Activated CD4-positive, alpha-beta T cell treated with anti-CD3 and anti-CD28 coated beads, Interleukin-2, amount 10 ng/mL, durations not matched to agents 7 days and 5 days (primary cell): ENCODE results near the gene ABR. TPM values are rescaled to one million over a fixed set of nuclear protein-coding genes. Genes with fewer than 3 reads are reported as not detected.

Source experiments
- CTCF ChIA-PET: fragments of 350-600 bp; sonication (Branson Sonifier 250); formaldehyde crosslinking; loops from one replicate; lab custom pipeline; 2021; ENCODE audit warnings: antibody characterized with exemption; lab: Charles Lee
- POLR2A ChIA-PET: fragments of 350-600 bp; sonication (Branson Sonifier 250); formaldehyde crosslinking; loops from one replicate; lab custom pipeline; 2021; ENCODE audit warnings: antibody characterized with exemption; lab: Charles Lee
- DNase-seq: peaks from one replicate; pipeline ENCODE4 v3.0.0-alpha.2; 2020
- H3K27ac Mint-ChIP-seq: one replicate; pipeline ENCODE4 v1.8.0; 2021; ENCODE audit warnings: mild to moderate bottlenecking, moderate library complexity, mixed read lengths
- H3K27me3 Mint-ChIP-seq: one replicate; pipeline ENCODE4 v1.8.0; 2021; ENCODE audit warnings: mixed read lengths
- H3K36me3 Mint-ChIP-seq: one replicate; pipeline ENCODE4 v1.8.0; 2021; ENCODE audit warnings: low read depth, mixed read lengths
- H3K4me1 Mint-ChIP-seq: one replicate; pipeline ENCODE4 v1.8.0; 2021; ENCODE audit warnings: mixed read lengths
- H3K4me3 Mint-ChIP-seq: one replicate; pipeline ENCODE4 v1.8.0; 2021; ENCODE audit warnings: mild to moderate bottlenecking, moderate library complexity, mixed read lengths
- H3K9me3 Mint-ChIP-seq: one replicate; pipeline ENCODE4 v1.8.0; 2021; ENCODE audit warnings: mixed read lengths
- total RNA-seq, 2 experiments: library from RNA; stranded (reverse); gene quantifications; one replicate each; pipeline ENCODE4 v1.2.3, GENCODE V29; 2021

The ABR gene
- total RNA-seq, 2 experiments from 2014 or later, result 145 to 163 TPM

DNA sequence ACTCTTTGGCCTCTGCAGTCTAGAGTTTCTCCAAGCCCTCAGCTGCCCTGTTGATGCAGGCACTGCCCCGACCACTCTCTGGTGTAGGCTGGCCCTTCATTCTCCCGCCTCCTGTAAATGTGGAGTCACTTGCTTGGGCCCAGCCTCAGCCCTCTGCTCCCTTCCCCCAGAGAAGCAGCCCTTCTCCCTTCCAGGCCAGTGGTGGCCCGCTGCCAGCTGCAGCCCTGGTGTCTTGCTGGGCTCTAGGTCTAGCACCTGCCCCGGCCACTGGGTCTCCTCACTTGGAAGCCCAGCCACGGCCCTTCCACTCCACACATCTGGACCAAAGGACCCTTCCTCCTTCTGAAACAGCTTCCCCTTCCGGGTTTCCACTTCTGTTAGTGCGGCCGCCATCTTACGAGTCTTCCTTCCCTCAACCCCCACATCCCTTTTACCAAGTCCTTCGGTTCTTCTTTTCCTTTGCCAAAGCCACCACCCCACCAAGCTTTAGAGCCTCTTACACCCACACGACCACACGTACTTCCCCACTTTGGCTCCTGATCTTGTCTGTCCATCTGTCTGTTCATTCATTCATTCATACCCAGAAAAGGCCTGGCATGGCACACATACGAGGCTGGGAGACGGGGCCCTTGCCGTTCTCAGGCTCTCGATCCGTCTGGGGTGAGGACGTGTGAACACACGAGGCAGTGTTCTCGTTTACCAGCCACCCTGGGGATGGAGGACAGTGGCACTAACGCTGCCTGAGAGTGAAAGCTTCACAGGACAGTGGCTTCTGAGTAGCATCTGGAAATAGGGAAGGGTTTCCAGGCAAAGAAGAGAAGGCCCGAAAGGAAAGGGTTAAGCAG is 68.0 kb downstream of the ABR start:
- Mint-ChIP-seq H3K36me3 (peaks cover 6% of the 10 kb centered on the region), H3K27ac (peak overlapping the region; percentile 80), H3K4me3 (peak overlapping the region; percentile 31), H3K9me3 (no peaks in the 10 kb centered on the region), H3K4me1 (peaks cover 60% of the 10 kb centered on the region), H3K27me3 (no peaks in the 10 kb centered on the region)
- no peak for DNase-seq
- ChIA-PET POLR2A (no interaction called here), CTCF (interaction anchor here (2.4 kb wide), 1 partner anchor 10 kb away, joined by 8 read pairs; no protein-coding TSS in a partner anchor)

DNA sequence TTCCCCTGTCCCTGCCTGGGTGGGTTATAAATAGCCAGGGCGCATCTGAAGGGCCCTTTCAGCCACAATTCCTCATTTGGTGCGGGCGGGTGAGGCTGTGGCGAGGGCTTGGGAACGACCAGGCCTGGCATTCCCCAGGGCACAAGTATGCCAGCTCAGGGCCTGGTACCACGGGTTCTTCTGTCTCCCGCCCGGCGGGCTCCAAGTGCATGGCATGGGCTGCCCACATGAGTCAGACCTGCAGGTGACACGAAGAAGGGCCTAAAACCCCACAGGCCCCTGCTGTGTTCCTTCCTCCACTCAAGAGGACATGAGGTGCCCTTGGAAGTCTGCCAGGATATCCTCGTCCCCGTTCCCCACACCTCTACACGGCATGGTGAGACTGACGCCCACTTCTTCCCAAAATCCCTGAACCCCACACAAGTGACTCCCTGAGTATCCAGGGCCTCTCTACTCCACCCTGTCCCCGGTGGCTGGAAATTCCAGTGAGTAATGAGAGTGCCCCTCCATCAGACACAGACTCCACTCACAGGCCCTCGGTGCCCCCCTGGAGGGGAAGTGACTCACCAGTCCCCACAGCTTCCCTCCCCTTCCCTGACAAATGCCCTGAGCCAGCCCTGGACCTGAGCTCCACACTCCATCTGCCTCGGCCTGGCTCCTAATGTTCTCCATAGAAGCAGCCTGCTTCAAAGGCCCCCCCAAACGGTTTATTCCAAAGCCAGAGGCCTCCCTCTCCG is 68.8 kb downstream of the ABR start:
- ChIA-PET POLR2A (no interaction called here), CTCF (interaction anchor here (1.1 to 2.4 kb wide), 2 partner anchors 9 to 11 kb away, joined by 3 to 8 read pairs; no protein-coding TSS in a partner anchor)
- Mint-ChIP-seq H3K9me3 (no peaks in the 10 kb centered on the region), H3K4me1 (peaks cover 63% of the 10 kb centered on the region), H3K4me3 (peak overlapping the region; percentile 31), H3K27ac (peak overlapping the region; percentile 66), H3K36me3 (peaks cover 12% of the 10 kb centered on the region), H3K27me3 (no peaks in the 10 kb centered on the region)
- no peak for DNase-seq

DNA sequence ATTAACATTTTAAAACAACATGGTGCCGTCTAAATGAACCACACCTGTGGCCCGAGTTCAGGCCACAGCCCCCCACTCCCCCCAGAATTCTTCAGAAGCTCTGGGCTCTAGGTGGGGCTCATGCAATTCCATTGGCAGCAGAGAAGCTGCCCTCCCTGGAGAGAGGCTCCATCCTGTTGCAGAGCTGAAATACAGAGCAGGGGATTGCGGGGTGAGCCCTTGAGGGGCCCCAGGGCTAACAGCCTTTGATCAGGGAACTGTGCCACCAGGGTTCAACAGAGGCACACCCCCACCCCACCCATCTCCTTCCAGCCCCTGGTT is 69.3 kb downstream of the ABR start:
- H3K4me1 Mint-ChIP-seq, result peaks cover 66% of the 10 kb centered on the region
- POLR2A ChIA-PET, result interaction anchor here (0.5 kb wide), 1 partner anchor 291 kb away, joined by 3 read pairs; no protein-coding TSS in a partner anchor

DNA sequence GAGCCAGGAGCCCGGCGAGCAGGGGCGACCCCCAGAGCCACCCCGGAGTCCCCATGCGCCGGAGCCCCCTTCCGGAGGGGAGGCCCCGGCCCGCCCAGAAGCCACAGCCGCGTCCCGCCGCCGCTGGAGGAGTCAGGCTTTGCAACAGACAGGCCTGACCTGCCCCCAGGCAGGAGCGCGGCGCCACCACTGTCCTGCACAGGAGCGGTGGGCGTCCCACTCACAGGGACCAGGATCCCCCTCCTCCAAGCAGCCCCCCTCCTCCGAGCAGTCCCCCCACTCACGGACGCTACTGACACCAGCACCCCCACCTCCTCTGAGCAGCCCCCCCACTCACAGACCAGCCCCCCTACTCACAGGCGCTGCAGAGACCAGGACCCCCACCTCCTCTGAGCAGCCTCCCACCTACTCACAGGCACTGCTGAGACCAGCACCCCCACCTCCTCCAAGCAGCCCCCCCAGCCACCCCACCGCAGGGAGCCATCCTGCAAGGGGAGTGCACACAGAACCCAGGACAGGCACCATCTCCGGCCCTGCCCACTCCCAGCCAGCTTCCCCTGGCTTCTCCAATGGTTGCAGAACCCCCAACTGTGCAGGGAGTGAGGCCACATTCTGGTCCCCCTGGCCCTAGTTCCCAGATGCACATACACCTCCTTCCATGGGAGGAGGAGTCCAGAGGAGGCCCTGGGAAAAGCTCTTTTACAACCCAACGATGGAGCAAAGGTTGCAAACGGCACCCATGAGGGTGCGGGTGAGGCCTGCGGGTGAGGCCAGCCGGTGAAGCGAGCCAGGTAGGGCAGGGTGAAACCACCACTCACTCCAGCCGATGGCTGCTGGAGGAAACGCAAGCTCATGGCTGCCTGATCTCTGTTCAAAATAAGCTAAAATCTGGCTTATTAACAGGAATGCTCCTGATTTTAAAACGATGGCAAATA is 69.9 kb downstream of the ABR start:
- H3K4me3 Mint-ChIP-seq, result peak overlapping the region; percentile 74
- H3K4me1 Mint-ChIP-seq, result peaks cover 60% of the 10 kb centered on the region
- CTCF ChIA-PET, result interaction anchor here (1.1 kb wide), 1 partner anchor 10 kb away, joined by 3 read pairs; no protein-coding TSS in a partner anchor
- no peaks in the 10 kb centered on the region for H3K27me3 Mint-ChIP-seq
- H3K27ac Mint-ChIP-seq, result peak overlapping the region; percentile 88
- no peaks in the 10 kb centered on the region for H3K9me3 Mint-ChIP-seq
- POLR2A ChIA-PET, result interaction anchor here (0.5 kb wide), 1 partner anchor 291 kb away, joined by 3 read pairs; no protein-coding TSS in a partner anchor
- H3K36me3 Mint-ChIP-seq, result peaks cover 16% of the 10 kb centered on the region
- DNase-seq, result no peak

More for the DNA sequence above, 69.3 kb downstream of the ABR start:
- Mint-ChIP-seq H3K36me3 (peaks cover 16% of the 10 kb centered on the region), H3K9me3 (no peaks in the 10 kb centered on the region), H3K27me3 (no peaks in the 10 kb centered on the region), H3K27ac (peak overlapping the region; percentile 88), H3K4me3 (peak overlapping the region; percentile 74)
- CTCF ChIA-PET, result interaction anchor here (1.1 kb wide), 1 partner anchor 10 kb away, joined by 3 read pairs; no protein-coding TSS in a partner anchor
- DNase-seq, result no peak

DNA sequence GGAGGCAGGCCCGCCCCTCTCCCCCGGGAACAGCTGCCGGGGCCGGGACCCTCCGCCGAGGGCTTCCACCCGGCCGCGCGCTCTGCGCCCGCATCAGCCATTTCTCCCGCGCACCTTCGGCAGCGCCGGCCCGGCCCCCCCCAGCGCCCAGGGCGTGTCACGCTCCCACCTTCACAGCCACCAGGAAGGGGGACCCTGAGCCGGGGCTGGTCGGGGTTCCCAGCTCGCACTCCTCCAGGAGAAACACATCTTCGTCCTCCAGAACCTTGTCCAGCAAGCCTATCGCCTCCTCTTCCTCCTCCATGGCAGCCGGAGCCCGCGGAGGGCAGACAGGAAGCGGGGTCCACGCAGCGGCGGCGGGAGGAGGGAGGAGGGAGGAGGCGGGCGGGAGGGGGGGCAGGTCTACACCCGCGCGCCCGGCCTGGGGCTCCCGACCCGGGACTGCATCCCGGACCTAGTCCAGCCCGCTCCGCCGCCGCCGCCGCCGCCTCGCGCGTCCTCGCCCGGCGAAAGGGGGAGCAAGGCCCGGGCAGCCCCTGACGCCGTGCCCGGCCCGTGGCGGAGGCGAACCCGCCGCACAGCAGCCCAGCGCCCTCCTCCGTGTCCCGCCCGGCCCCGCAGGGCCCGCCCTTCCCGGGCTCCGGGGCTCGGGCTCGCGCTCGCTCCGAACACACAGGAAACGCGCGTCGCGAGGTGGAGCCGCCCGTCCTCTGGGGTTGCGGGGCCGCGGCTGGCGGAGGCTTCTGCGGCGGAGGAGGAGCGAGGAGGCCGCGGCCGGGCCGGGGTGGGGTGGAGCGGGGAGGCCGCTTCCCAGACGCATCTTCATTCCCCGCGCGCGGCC is 70.8 kb downstream of the ABR start:
- H3K4me1 Mint-ChIP-seq, result peaks cover 55% of the 10 kb centered on the region
- H3K36me3 Mint-ChIP-seq, result peaks cover 16% of the 10 kb centered on the region
- ChIA-PET CTCF (interaction anchor here (1.1 to 1.5 kb wide), 2 partner anchors 12 to 26 kb away, joined by 3 to 6 read pairs; no protein-coding TSS in a partner anchor), POLR2A (interaction anchor here (0.6 kb wide), 1 partner anchor 334 kb away, joined by 12 read pairs; no protein-coding TSS in a partner anchor)
- peak; percentile 80 for DNase-seq
- peak overlapping the region; percentile 83 for H3K4me3 Mint-ChIP-seq
- no peaks in the 10 kb centered on the region for H3K9me3 Mint-ChIP-seq
- H3K27ac Mint-ChIP-seq, result peak overlapping the region; percentile 89
- H3K27me3 Mint-ChIP-seq, result no peaks in the 10 kb centered on the region

DNA sequence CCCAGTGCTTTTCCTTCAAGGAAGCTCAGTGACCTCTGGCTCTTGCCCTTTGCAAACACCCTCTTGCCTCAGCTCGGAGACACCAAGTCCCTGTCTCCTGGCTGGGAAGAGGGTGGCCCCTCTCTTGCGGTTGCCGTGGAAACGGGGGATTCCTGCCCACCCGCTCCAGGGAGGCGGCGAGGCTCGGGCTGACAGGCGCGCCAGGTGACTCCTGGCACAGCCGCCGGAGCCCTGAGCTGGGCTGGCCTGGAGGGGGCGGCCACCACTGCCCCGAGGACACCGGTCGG is 71.4 kb downstream of the ABR start:
- peak overlapping the region; percentile 84 for H3K27ac Mint-ChIP-seq
- H3K36me3 Mint-ChIP-seq, result peaks cover 19% of the 10 kb centered on the region
- POLR2A ChIA-PET, result interaction anchor here (0.6 kb wide), 1 partner anchor 334 kb away, joined by 12 read pairs; no protein-coding TSS in a partner anchor
- H3K4me1 Mint-ChIP-seq, result peaks cover 56% of the 10 kb centered on the region
- DNase-seq, result no peak
- H3K27me3 Mint-ChIP-seq, result no peaks in the 10 kb centered on the region
- CTCF ChIA-PET, result interaction anchor here (1.1 to 1.5 kb wide), 2 partner anchors 11 to 26 kb away, joined by 3 to 6 read pairs; no protein-coding TSS in a partner anchor
- peak overlapping the region; percentile 82 for H3K4me3 Mint-ChIP-seq
- H3K9me3 Mint-ChIP-seq, result no peaks in the 10 kb centered on the region

DNA sequence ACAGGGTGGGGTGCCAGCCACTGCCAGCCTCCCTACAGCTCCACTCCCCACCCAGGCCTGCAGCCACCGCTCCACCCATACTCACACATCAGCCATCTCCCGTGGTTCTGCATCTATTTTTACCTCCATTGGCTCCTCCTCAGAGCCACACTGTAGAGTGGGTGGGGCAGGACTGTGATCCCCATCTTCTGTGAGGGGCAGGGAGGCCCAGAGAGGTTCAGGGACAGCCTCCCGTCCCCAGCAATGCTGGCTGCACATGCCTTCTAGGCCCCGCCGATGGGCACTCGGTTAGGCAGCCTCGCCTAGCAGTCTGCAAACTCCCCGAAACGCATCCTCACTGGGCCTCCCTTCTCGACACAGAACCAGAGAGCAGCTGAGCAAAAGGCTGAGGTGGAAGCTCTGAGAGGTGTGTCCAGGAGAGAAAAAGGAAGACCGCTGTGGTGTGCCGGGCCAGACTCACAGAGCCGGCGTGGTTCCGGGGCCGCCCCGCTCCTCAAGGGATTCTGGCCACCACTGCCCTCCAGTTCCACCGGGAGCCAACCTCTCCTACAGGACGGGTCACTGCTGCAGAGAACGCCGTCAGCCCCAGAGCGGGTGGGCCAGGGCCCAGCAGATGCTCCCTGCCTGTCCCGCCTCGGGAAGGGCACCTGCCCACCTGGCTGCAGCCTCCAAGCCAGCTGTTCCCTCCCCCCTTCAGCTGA is 71.9 kb downstream of the ABR start:
- peaks cover 57% of the 10 kb centered on the region for H3K4me1 Mint-ChIP-seq
- peak overlapping the region; percentile 84 for H3K27ac Mint-ChIP-seq
- peak; percentile 29 for DNase-seq
- H3K4me3 Mint-ChIP-seq, result peak overlapping the region; percentile 82
- H3K27me3 Mint-ChIP-seq, result no peaks in the 10 kb centered on the region
- CTCF ChIA-PET, result interaction anchor here (1.1 to 1.5 kb wide), 2 partner anchors 11 to 25 kb away, joined by 3 to 6 read pairs; no protein-coding TSS in a partner anchor
- POLR2A ChIA-PET, result no interaction called here
- H3K9me3 Mint-ChIP-seq, result no peaks in the 10 kb centered on the region
- H3K36me3 Mint-ChIP-seq, result peaks cover 19% of the 10 kb centered on the region

DNA sequence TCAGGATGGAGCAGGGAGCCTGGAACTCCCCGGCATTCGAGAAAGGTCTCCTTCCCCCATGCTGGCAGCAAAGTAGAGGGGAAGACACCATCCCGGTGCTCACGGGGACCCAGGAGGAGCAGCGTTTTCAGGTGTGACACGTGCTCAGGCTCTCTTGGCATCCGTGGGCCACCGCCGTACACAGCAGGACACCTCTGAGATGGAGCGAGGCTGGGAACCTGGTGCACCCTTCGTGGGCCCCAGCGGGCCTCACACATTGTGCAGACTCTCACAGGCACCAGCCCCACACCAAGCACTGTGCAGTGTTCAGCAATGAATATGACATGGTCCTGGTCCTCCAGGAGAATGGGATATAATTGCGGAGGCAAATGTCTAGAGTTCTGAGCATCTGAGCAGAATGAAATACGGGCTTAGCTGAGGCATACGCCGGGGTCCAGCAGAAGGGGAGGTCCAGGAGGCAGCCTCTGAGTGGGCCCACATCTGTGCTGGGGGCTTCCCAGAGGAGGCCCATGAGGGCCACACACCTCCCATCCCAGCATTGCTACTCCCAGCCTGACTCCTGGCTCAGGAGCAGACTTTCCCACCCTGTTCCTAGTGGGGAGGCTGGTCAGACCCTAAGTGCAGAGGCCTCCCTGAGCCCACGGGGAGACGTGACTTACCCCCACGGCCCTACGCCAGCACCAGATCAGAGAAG is 72.6 kb downstream of the ABR start:
- H3K36me3 Mint-ChIP-seq, result peaks cover 21% of the 10 kb centered on the region
- H3K4me1 Mint-ChIP-seq, result peaks cover 53% of the 10 kb centered on the region
- ChIA-PET CTCF (no interaction called here), POLR2A (no interaction called here)
- peak overlapping the region; percentile 82 for H3K4me3 Mint-ChIP-seq
- H3K9me3 Mint-ChIP-seq, result no peaks in the 10 kb centered on the region
- H3K27ac Mint-ChIP-seq, result peak overlapping the region; percentile 84
- DNase-seq, result no peak
- no peaks in the 10 kb centered on the region for H3K27me3 Mint-ChIP-seq

DNA sequence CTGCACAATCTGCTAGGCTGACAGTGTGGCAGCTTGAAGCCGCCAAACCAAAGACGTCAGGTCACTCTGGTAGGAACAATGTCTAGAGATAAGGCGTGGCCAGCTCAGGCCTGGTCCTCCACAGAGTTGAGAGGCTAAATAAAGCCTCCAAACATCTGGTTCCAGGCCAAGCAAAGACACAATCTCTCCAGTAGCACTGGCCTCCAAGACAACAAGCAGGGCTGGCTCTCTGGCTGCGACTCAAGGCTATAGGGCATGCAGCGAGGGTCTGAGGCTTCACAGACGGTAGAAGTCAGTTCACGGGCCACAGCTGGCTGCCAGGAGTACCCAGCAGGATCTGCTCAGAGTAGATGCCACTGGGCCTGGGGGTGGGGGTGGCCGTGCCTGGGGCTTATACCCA is 75.6 kb downstream of the ABR start:
- H3K27me3 Mint-ChIP-seq, result no peaks in the 10 kb centered on the region
- ChIA-PET CTCF (no interaction called here), POLR2A (no interaction called here)
- peaks cover 40% of the 10 kb centered on the region for H3K4me1 Mint-ChIP-seq
- H3K4me3 Mint-ChIP-seq, result no peak overlapping the region
- DNase-seq, result no peak
- no peaks in the 10 kb centered on the region for H3K9me3 Mint-ChIP-seq
- no peak overlapping the region for H3K27ac Mint-ChIP-seq
- peaks cover 32% of the 10 kb centered on the region for H3K36me3 Mint-ChIP-seq

DNA sequence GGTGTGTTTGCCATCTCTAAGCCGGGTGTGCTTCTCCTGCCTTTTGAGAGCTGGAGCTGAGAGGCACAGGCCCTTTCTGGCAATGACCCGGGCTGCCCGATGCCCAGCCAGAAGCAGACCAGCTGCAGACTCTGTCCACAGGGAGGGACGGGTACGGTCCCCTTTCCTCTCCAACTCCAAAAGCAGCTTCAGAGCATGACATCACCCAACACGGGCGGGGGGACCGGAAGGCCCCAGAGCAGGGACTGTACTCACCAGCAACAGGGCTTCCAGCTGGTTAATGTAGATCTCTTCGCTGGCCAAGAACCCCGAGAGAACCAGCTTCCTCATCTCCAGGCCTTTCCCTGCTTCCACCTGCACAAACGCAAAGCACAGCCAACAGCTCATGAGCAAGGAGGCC is 79.4 kb downstream of the ABR start:
- peaks cover 41% of the 10 kb centered on the region for H3K36me3 Mint-ChIP-seq
- peaks cover 48% of the 10 kb centered on the region for H3K4me1 Mint-ChIP-seq
- DNase-seq, result no peak
- no peak overlapping the region for H3K27ac Mint-ChIP-seq
- no peak overlapping the region for H3K4me3 Mint-ChIP-seq
- no peaks in the 10 kb centered on the region for H3K9me3 Mint-ChIP-seq
- CTCF ChIA-PET, result interaction anchor here (0.7 to 1.4 kb wide), 3 partner anchors 14 to 50 kb away, joined by 3 to 5 read pairs (median 3); no protein-coding TSS in a partner anchor
- no peaks in the 10 kb centered on the region for H3K27me3 Mint-ChIP-seq
- POLR2A ChIA-PET, result no interaction called here
